K562 (cell line): ENCODE data around the gene FXYD3. TPM values are rescaled to one million over a fixed set of nuclear protein-coding genes. Genes with fewer than 3 reads are reported as not detected.

Source experiments
- AFF4 ChIP-seq: sonication (generic); formaldehyde crosslinking; IDR thresholded peaks from 2 replicates; pipeline ENCODE4 v1.8.0; 2023; ENCODE audit warnings: mild to moderate bottlenecking, missing genetic modification reagents
- ATF7 ChIP-seq: fragments of 450-650 bp; IDR thresholded peaks from 2 replicates; pipeline ENCODE4 v1.7.1; 2014; ENCODE audit warnings: mild to moderate bottlenecking, moderate library complexity
- CBX2 ChIP-seq: fragments of 200-600 bp; sonication (generic); IDR thresholded peaks from one replicate; pipeline ENCODE4 v1.6.1; 2012; ENCODE audit warnings: mild to moderate bottlenecking, low read length, inconsistent platforms; ENCODE audit not compliant: insufficient read depth, poor library complexity, severe bottlenecking
- EHMT2 ChIP-seq: fragments of 450-650 bp; IDR thresholded peaks from 2 replicates; pipeline ENCODE4 v1.6.1; 2018; ENCODE audit warnings: antibody characterized with exemption
- NFIC ChIP-seq: fragments of 450-650 bp; IDR thresholded peaks from 2 replicates; pipeline ENCODE4 v1.6.1; 2017; ENCODE audit warnings: mild to moderate bottlenecking, inconsistent platforms
- SMAD4 ChIP-seq: fragments of 250-450 bp; sonication (Bioruptor Pico); conservative IDR thresholded peaks from 2 replicates; pipeline ENCODE4 v1.8.0; 2021; ENCODE audit warnings: inconsistent platforms, mild to moderate bottlenecking, moderate library complexity
- polyA plus RNA-seq, 8 experiments: library from polyadenylated mRNA; depleted of rRNA in 4 of 8; stranded (reverse) in 5 of 8; unstranded in 3 of 8; fragments of >200 nt; fragmentation: Nextera tagmentation in 2 of 8; fragmentation: Illumina TruSeq in 1 of 8; extraction: Ambion mirVana in 2 of 8; extraction: Trizol in 1 of 8; gene quantifications; 2 replicates each; pipeline versions ENCODE4 v1.2.1 to v1.2.3, GENCODE V29; 2011 to 2014; ENCODE audit warnings: inconsistent platforms in 1 of 8, missing spikeins in 1 of 8
- total RNA-seq, 7 experiments: library from RNA; depleted of rRNA in 6 of 7; stranded (reverse); fragments of >200 nt in 6 of 7; fragmentation: Illumina TruSeq in 2 of 7; extraction: Trizol in 2 of 7; gene quantifications; 2 replicates each; pipeline versions ENCODE4 v1.2.1 to v1.2.3, GENCODE V29; 2011 to 2021; ENCODE audit warnings: low replicate concordance in 1 of 7
- TF ChIP-seq, protein P1 (sequence below), 2 experiments: fragments of 450-650 bp in 1 of 2; sonication (generic) in 1 of 2; formaldehyde crosslinking in 1 of 2; IDR thresholded peaks; 2 replicates each; pipeline versions ENCODE4 v1.7.1 to v1.9.0; 2016 to 2022; ENCODE audit warnings: inconsistent platforms in 1 of 2, mild to moderate bottlenecking in 1 of 2, missing genetic modification reagents in 1 of 2
- TF ChIP-seq, protein P2 (sequence below): sonication (generic); formaldehyde crosslinking; IDR thresholded peaks from 2 replicates; pipeline ENCODE4 v1.8.0; 2022; ENCODE audit warnings: mild to moderate bottlenecking, missing genetic modification reagents

FXYD3 gene
- total and polyA plus RNA-seq, 9 of the 15 experiments (the other 6 are each of a cell fraction or from before 2014, with no cell fraction given) = 0.24 TPM; not detected in 8

DNA sequence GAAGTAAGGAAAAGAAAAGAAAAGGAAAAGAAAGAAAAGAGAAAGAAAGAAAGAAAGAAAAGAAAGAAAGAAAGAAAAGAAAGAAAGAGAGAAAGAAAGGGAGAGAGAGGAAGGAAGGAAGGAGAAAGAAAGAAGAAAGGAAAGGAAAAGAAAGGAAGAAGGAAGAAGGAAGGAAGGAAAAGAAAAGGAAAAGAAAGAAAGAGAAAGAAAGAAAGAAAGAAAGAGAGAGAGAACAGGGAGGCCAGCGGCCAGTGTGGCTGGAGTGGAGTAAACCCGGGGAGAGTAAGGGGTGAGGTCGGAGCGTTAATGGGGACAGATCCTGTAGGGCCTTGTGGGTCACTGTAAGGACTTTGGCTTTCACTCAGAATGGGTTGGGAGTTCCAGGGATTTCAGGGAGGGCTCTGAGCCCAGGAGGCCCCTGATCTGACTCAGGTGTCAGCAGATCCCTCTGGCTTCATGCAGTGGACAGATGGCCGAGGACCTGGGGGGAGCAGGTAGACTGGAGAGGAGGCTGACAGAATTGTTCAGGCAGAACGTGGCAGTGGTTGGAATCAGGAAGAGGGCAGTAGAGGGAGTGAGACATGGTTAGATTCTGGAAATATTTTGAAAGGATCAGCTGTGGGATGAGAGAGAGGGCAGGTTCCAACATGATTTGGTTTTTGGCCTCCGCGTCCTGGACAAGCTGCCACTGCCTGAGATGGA lies 19.8 kb upstream of the FXYD3 start (continued):
- TF ChIP-seq AFF4 (CRISPR knock-in tag) (no peak), CBX2 (no peak), EHMT2 (0 out of 2 replicates have a peak, but pooled peaks have one; percentile 9), SMAD4 (no peak), ATF7 (no peak), NFIC (no peak)
- TF ChIP-seq, protein P1, sequence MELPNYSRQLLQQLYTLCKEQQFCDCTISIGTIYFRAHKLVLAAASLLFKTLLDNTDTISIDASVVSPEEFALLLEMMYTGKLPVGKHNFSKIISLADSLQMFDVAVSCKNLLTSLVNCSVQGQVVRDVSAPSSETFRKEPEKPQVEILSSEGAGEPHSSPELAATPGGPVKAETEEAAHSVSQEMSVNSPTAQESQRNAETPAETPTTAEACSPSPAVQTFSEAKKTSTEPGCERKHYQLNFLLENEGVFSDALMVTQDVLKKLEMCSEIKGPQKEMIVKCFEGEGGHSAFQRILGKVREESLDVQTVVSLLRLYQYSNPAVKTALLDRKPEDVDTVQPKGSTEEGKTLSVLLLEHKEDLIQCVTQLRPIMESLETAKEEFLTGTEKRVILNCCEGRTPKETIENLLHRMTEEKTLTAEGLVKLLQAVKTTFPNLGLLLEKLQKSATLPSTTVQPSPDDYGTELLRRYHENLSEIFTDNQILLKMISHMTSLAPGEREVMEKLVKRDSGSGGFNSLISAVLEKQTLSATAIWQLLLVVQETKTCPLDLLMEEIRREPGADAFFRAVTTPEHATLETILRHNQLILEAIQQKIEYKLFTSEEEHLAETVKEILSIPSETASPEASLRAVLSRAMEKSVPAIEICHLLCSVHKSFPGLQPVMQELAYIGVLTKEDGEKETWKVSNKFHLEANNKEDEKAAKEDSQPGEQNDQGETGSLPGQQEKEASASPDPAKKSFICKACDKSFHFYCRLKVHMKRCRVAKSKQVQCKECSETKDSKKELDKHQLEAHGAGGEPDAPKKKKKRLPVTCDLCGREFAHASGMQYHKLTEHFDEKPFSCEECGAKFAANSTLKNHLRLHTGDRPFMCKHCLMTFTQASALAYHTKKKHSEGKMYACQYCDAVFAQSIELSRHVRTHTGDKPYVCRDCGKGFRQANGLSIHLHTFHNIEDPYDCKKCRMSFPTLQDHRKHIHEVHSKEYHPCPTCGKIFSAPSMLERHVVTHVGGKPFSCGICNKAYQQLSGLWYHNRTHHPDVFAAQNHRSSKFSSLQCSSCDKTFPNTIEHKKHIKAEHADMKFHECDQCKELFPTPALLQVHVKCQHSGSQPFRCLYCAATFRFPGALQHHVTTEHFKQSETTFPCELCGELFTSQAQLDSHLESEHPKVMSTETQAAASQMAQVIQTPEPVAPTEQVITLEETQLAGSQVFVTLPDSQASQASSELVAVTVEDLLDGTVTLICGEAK (IDR thresholded peaks at IDR 0.05) = 0 out of 2 replicates have a peak, but pooled peaks have one; percentile 26
- TF ChIP-seq, protein P1 (CRISPR knock-in tag; IDR thresholded peaks at IDR 0.05) = no peak
- TF ChIP-seq, protein P2, sequence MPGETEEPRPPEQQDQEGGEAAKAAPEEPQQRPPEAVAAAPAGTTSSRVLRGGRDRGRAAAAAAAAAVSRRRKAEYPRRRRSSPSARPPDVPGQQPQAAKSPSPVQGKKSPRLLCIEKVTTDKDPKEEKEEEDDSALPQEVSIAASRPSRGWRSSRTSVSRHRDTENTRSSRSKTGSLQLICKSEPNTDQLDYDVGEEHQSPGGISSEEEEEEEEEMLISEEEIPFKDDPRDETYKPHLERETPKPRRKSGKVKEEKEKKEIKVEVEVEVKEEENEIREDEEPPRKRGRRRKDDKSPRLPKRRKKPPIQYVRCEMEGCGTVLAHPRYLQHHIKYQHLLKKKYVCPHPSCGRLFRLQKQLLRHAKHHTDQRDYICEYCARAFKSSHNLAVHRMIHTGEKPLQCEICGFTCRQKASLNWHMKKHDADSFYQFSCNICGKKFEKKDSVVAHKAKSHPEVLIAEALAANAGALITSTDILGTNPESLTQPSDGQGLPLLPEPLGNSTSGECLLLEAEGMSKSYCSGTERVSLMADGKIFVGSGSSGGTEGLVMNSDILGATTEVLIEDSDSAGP (CRISPR knock-in tag) = no peak
